ENCODE measurements around the gene ETV2.

DNA sequence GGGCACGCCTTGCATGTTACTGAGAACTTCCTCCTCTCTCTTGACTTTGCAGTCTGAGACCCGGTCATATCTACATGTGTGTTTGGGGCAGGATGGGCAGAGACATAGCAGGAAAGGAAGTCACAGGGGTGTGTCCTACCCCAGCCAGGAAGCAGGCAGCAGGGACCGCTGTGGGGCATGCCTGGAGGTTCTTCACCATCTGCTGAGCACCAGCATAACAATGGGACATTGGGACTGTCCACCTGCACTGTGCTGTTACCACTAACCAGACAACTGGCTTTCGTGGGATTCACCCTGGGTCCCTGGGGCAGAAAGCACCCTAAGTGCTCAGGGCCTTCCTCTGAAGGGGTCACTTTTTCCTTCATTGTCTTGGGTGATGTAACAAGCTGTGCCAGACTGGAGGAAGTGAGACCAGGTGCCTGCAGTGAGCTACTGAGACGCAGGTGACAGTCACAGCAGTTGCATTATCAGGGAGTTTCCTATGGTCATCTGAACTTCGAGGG lies 31.6 kb upstream of the ETV2 start:
- TF ChIP-seq, protein P1, sequence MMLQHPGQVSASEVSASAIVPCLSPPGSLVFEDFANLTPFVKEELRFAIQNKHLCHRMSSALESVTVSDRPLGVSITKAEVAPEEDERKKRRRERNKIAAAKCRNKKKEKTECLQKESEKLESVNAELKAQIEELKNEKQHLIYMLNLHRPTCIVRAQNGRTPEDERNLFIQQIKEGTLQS (IDR thresholded peaks at IDR 0.05): no peak
- TF ChIP-seq, protein P2, sequence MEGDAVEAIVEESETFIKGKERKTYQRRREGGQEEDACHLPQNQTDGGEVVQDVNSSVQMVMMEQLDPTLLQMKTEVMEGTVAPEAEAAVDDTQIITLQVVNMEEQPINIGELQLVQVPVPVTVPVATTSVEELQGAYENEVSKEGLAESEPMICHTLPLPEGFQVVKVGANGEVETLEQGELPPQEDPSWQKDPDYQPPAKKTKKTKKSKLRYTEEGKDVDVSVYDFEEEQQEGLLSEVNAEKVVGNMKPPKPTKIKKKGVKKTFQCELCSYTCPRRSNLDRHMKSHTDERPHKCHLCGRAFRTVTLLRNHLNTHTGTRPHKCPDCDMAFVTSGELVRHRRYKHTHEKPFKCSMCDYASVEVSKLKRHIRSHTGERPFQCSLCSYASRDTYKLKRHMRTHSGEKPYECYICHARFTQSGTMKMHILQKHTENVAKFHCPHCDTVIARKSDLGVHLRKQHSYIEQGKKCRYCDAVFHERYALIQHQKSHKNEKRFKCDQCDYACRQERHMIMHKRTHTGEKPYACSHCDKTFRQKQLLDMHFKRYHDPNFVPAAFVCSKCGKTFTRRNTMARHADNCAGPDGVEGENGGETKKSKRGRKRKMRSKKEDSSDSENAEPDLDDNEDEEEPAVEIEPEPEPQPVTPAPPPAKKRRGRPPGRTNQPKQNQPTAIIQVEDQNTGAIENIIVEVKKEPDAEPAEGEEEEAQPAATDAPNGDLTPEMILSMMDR (IDR thresholded peaks at IDR 0.05; ENCODE audit: low read depth, low read length, missing input control): no peak
- TF ChIP-seq EGR1 (IDR thresholded peaks at IDR 0.05; ENCODE audit: low read depth in 2 of 2): no peak
- TF ChIP-seq GABPA (IDR thresholded peaks at IDR 0.05 in 1 of 2, conservative IDR thresholded peaks at IDR 0.05 in 1 of 2): no peak
- no peak for TF ChIP-seq YY1 (IDR thresholded peaks at IDR 0.05)
- TF ChIP-seq, protein P3, sequence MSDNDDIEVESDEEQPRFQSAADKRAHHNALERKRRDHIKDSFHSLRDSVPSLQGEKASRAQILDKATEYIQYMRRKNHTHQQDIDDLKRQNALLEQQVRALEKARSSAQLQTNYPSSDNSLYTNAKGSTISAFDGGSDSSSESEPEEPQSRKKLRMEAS (IDR thresholded peaks at IDR 0.05): no peak
- TF ChIP-seq RAD21 (IDR thresholded peaks at IDR 0.05): no peak
- TF ChIP-seq, protein P4, sequence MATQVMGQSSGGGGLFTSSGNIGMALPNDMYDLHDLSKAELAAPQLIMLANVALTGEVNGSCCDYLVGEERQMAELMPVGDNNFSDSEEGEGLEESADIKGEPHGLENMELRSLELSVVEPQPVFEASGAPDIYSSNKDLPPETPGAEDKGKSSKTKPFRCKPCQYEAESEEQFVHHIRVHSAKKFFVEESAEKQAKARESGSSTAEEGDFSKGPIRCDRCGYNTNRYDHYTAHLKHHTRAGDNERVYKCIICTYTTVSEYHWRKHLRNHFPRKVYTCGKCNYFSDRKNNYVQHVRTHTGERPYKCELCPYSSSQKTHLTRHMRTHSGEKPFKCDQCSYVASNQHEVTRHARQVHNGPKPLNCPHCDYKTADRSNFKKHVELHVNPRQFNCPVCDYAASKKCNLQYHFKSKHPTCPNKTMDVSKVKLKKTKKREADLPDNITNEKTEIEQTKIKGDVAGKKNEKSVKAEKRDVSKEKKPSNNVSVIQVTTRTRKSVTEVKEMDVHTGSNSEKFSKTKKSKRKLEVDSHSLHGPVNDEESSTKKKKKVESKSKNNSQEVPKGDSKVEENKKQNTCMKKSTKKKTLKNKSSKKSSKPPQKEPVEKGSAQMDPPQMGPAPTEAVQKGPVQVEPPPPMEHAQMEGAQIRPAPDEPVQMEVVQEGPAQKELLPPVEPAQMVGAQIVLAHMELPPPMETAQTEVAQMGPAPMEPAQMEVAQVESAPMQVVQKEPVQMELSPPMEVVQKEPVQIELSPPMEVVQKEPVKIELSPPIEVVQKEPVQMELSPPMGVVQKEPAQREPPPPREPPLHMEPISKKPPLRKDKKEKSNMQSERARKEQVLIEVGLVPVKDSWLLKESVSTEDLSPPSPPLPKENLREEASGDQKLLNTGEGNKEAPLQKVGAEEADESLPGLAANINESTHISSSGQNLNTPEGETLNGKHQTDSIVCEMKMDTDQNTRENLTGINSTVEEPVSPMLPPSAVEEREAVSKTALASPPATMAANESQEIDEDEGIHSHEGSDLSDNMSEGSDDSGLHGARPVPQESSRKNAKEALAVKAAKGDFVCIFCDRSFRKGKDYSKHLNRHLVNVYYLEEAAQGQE (IDR thresholded peaks at IDR 0.05): no peak
- no peak for TF ChIP-seq SP1 (IDR thresholded peaks at IDR 0.05)
- no peak for TF ChIP-seq JUND (IDR thresholded peaks at IDR 0.05)
- TF ChIP-seq TAF1 (conservative IDR thresholded peaks at IDR 0.05): no peak

Data from liver (tissue), 3 donors.